K562 (cell line): ENCODE measurements around the gene KIZ.

Source experiments
- CEBPB ChIP-seq: fragments of 450-650 bp; IDR thresholded peaks from 2 replicates; pipeline ENCODE4 v1.6.1; 2016; ENCODE audit warnings: missing genetic modification characterization, missing compliant biosample characterization
- CHD2 ChIP-seq: IDR thresholded peaks from 2 replicates; pipeline ENCODE4 v1.6.1; 2011; ENCODE audit warnings: low read depth, low read length
- CTCF ChIP-seq, 3 experiments: IDR thresholded peaks in 2 of 3; conservative IDR thresholded peaks in 1 of 3; 2 replicates each; pipeline ENCODE4 v1.5.1; 2011 to 2012; ENCODE audit warnings: low read length in 3 of 3, mild to moderate bottlenecking in 3 of 3, control low read depth in 2 of 3, improper control_type of control experiment in 1 of 3, inconsistent platforms in 1 of 3, low read depth in 1 of 3, mixed read lengths in 1 of 3, moderate library complexity in 1 of 3; ENCODE audit not compliant: insufficient read depth in 2 of 3
- ELF1 ChIP-seq: fragments of 200-800 bp; sonication (Bioruptor generic); IDR thresholded peaks from 2 replicates; pipeline ENCODE4 v1.6.1; 2016; ENCODE audit warnings: missing genetic modification characterization, missing compliant biosample characterization
- GABPA ChIP-seq: fragments of 200-800 bp; sonication (Bioruptor generic); conservative IDR thresholded peaks from 2 replicates; pipeline ENCODE4 v1.6.1; 2016; ENCODE audit warnings: low read depth, missing genetic modification characterization, missing compliant biosample characterization
- ZBTB8A ChIP-seq: fragments of 450-650 bp; IDR thresholded peaks from 2 replicates; pipeline ENCODE4 v1.6.1; 2018; ENCODE audit warnings: mild to moderate bottlenecking, moderate library complexity; ENCODE audit not compliant: partially characterized antibody
- ZNF436 ChIP-seq: fragments of 250-450, 450-650 bp; sonication (Bioruptor Pico); formaldehyde crosslinking; IDR thresholded peaks from 2 replicates; pipeline ENCODE4 v1.7.0; 2020; ENCODE audit warnings: mild to moderate bottlenecking

GRCh38 chr20:21149344-21149743 is 23.5 kb downstream of the KIZ start:
- no peak for TF ChIP-seq CTCF (IDR thresholded peaks at IDR 0.05 in 2 of 3, conservative IDR thresholded peaks at IDR 0.05 in 1 of 3; ENCODE audit: insufficient read depth in 2 of 3, low read depth in 1 of 3, low read length in 3 of 3)
- no peak for TF ChIP-seq ZBTB8A
- TF ChIP-seq ELF1, result no peak
- no peak for TF ChIP-seq GABPA (tag)
- no peak for TF ChIP-seq CEBPB
- TF ChIP-seq CHD2, result no peak
- TF ChIP-seq ZNF436 (CRISPR knock-in tag), result no peak
